ENCODE results near the gene NDUFB8. TPM values are rescaled to one million over a fixed set of nuclear protein-coding genes. Genes with fewer than 3 reads are reported as not detected.
A peak's percentile ranks its signal among the peaks of the same experiment; 100 is the strongest.

The NDUFB8 gene
- total RNA-seq, result 162 TPM
- 638 TPM for polyA plus RNA-seq (ENCODE audit: insufficient read depth, low read depth, low replicate concordance)
- long read RNA-seq, donor 1, transcript NDUFB8-201 (5 exons, 671 nt), result major isoform, 84 of 200 reads
- long read RNA-seq, donor 1, transcript NDUFB8-204 (2 exons, 390 nt), result minor isoform, 45 of 200 reads
- long read RNA-seq, donor 1, partial matches to known transcripts, result 65 of 200 reads
- long read RNA-seq, donor 1, other reads (novel, unspliced or antisense), result 0 of 200 reads
- long read RNA-seq, donor 2, transcript NDUFB8-204 (2 exons, 390 nt), result minor isoform, 53 of 317 reads
- long read RNA-seq, donor 2, transcript NDUFB8-207 (3 exons, 602 nt), result minor isoform, 5 of 317 reads
- long read RNA-seq, donor 2, transcript NDUFB8-201 (5 exons, 671 nt), result major isoform, 146 of 317 reads
- long read RNA-seq, donor 2, transcript NDUFB8-205 (4 exons, 829 nt), result minor isoform, 13 of 317 reads
- long read RNA-seq, donor 2, partial matches to known transcripts, result 100 of 317 reads
- long read RNA-seq, donor 2, other reads (novel, unspliced or antisense), result 0 of 317 reads
- long read RNA-seq, donor 3, transcript NDUFB8-205 (4 exons, 829 nt), result minor isoform, 10 of 357 reads
- long read RNA-seq, donor 3, transcript NDUFB8-204 (2 exons, 390 nt), result minor isoform, 70 of 357 reads
- long read RNA-seq, donor 3, transcript NDUFB8-201 (5 exons, 671 nt), result major isoform, 147 of 357 reads
- long read RNA-seq, donor 3, partial matches to known transcripts, result 125 of 357 reads
- long read RNA-seq, donor 3, other reads (novel, unspliced or antisense), result 0 of 357 reads
- long read RNA-seq, donor 4, transcript NDUFB8-204 (2 exons, 390 nt), result minor isoform, 12 of 192 reads
- long read RNA-seq, donor 4, transcript NDUFB8-205 (4 exons, 829 nt), result minor isoform, 9 of 192 reads
- long read RNA-seq, donor 4, transcript NDUFB8-201 (5 exons, 671 nt), result major isoform, 94 of 192 reads
- long read RNA-seq, donor 4, partial matches to known transcripts, result 75 of 192 reads
- long read RNA-seq, donor 4, other reads (novel, unspliced or antisense), result 0 of 192 reads
- long read RNA-seq, donor 5, transcript NDUFB8-201 (5 exons, 671 nt), result major isoform, 14 of 24 reads
- long read RNA-seq, donor 5, partial matches to known transcripts, result 7 of 24 reads
- long read RNA-seq, donor 5, other reads (novel, unspliced or antisense), result 0 of 24 reads
- long read RNA-seq, donor 6, transcript NDUFB8-201 (5 exons, 671 nt), result major isoform, 280 of 693 reads
- long read RNA-seq, donor 6, transcript NDUFB8-205 (4 exons, 829 nt), result minor isoform, 15 of 693 reads
- long read RNA-seq, donor 6, transcript NDUFB8-207 (3 exons, 602 nt), result minor isoform, 12 of 693 reads
- long read RNA-seq, donor 6, transcript NDUFB8-204 (2 exons, 390 nt), result minor isoform, 138 of 693 reads
- long read RNA-seq, donor 6, partial matches to known transcripts, result 243 of 693 reads
- long read RNA-seq, donor 6, other reads (novel, unspliced or antisense), result 0 of 693 reads
- long read RNA-seq, donor 7, transcript NDUFB8-204 (2 exons, 390 nt), result minor isoform, 11 of 99 reads
- long read RNA-seq, donor 7, transcript NDUFB8-201 (5 exons, 671 nt), result major isoform, 76 of 99 reads
- long read RNA-seq, donor 7, transcript NDUFB8-205 (4 exons, 829 nt), result minor isoform, 7 of 99 reads
- long read RNA-seq, donor 7, partial matches to known transcripts, result 2 of 99 reads
- long read RNA-seq, donor 7, other reads (novel, unspliced or antisense), result 0 of 99 reads
- long read RNA-seq, donor 8, transcript NDUFB8-205 (4 exons, 829 nt), result minor isoform, 7 of 262 reads
- long read RNA-seq, donor 8, transcript NDUFB8-204 (2 exons, 390 nt), result minor isoform, 44 of 262 reads
- long read RNA-seq, donor 8, transcript NDUFB8-201 (5 exons, 671 nt), result major isoform, 124 of 262 reads
- long read RNA-seq, donor 8, partial matches to known transcripts, result 83 of 262 reads
- long read RNA-seq, donor 8, other reads (novel, unspliced or antisense), result 0 of 262 reads
- long read RNA-seq, donor 9, transcript NDUFB8-201 (5 exons, 671 nt), result major isoform, 73 of 165 reads
- long read RNA-seq, donor 9, transcript NDUFB8-204 (2 exons, 390 nt), result minor isoform, 25 of 165 reads
- long read RNA-seq, donor 9, transcript NDUFB8-205 (4 exons, 829 nt), result minor isoform, 5 of 165 reads
- long read RNA-seq, donor 9, partial matches to known transcripts, result 59 of 165 reads
- long read RNA-seq, donor 9, other reads (novel, unspliced or antisense), result 0 of 165 reads
- long read RNA-seq, donor 10, transcript NDUFB8-204 (2 exons, 390 nt), result minor isoform, 51 of 221 reads
- long read RNA-seq, donor 10, transcript NDUFB8-205 (4 exons, 829 nt), result minor isoform, 9 of 221 reads
- long read RNA-seq, donor 10, transcript NDUFB8-201 (5 exons, 671 nt), result major isoform, 84 of 221 reads
- long read RNA-seq, donor 10, partial matches to known transcripts, result 74 of 221 reads
- long read RNA-seq, donor 10, other reads (novel, unspliced or antisense), result 0 of 221 reads

- Histone ChIP-seq H3K36me3 (ENCODE audit: control insufficient read depth in 2 of 3, insufficient read depth in 3 of 3, low read length in 3 of 3) (peaks cover 12 to 24% (median 14%) of the 10 kb centered on the region in 3 donors), H3K4me1 (ENCODE audit: control insufficient read depth in 2 of 3, insufficient read depth in 2 of 3, low read depth in 1 of 3, low read length in 3 of 3) (peaks cover 5 to 15% (median 9%) of the 10 kb centered on the region in 3 donors), H3K4me3 (ENCODE audit: low read length in 3 of 3) (peak within 1 kb of the TSS; percentile 93 to 97 (median 97)), H3K9me3 (ENCODE audit: control insufficient read depth in 2 of 3, insufficient read depth in 1 of 3, low read length in 3 of 3) (no peaks in the 10 kb centered on the region), H3K27ac (ENCODE audit: low read depth in 2 of 2, low read length in 2 of 2) (peak within 1 kb of the TSS; percentile 67 to 74), H3K9ac (ENCODE audit: low read length in 3 of 3) (peak within 1 kb of the TSS; percentile 92 to 97 (median 95)), H3K27me3 (ENCODE audit: control insufficient read depth, insufficient read depth, low read length) (no peaks in the 10 kb centered on the region)
- DNase-seq (peak; percentile 93 to 97 (median 96)), FAIRE-seq (no peak)
- TF ChIP-seq CTCF (IDR thresholded peaks at IDR 0.05; ENCODE audit: borderline replicate concordance, extremely low read depth, insufficient read depth), result no peak
- intact Hi-C loops (cut with DNase I), result no loop called here
Measured at GRCh38 chr10:100529475-100530298, at the start of gene NDUFB8. TSS of gene NDUFB8 (minus strand) at chr10:100529871. CDS start at chr10:100529851, 20 bp downstream.

- no peak for TF ChIP-seq CTCF (IDR thresholded peaks at IDR 0.05; ENCODE audit: borderline replicate concordance, extremely low read depth, insufficient read depth)
- no peaks in the 10 kb centered on the region for H3K4me1 ChIP-seq (ENCODE audit: control insufficient read depth in 2 of 3, insufficient read depth in 2 of 3, low read depth in 1 of 3, low read length in 3 of 3)
- DNase-seq, result no peak
- H3K9ac ChIP-seq (ENCODE audit: low read length in 3 of 3), result no peak overlapping the region
- H3K27me3 ChIP-seq (ENCODE audit: control insufficient read depth, insufficient read depth, low read length), result no peaks in the 10 kb centered on the region
- intact Hi-C loops (cut with DNase I), result no loop called here
- FAIRE-seq, result no peak
- H3K36me3 ChIP-seq (ENCODE audit: control insufficient read depth in 2 of 3, insufficient read depth in 3 of 3, low read length in 3 of 3), result no peaks in the 10 kb centered on the region
- H3K27ac ChIP-seq (ENCODE audit: low read depth in 2 of 2, low read length in 2 of 2), result no peak overlapping the region
- no peak overlapping the region for H3K4me3 ChIP-seq (ENCODE audit: low read length in 3 of 3)
- no peaks in the 10 kb centered on the region for H3K9me3 ChIP-seq (ENCODE audit: control insufficient read depth in 2 of 3, insufficient read depth in 1 of 3, low read length in 3 of 3)
Measured at GRCh38 chr10:100576282-100576635, 46.6 kb upstream of the NDUFB8 start.

All from kidney (tissue), 22 donors.